Stimulated activated naive CD8-positive, alpha-beta T cell treated with anti-CD3 and anti-CD28 coated beads, Interleukin-15, amount 100 ng/mL, for 72 hours (primary cell): ENCODE data around the gene CMSS1.
"Not testable (repeated sequence)": the region's sequence is repeated elsewhere in the genome, so short reads cannot be mapped to it uniquely, and the experiment has no call there.

Experiments
- ATAC-seq: fragments of 150-1000 bp; cut with Tn5 transposase; 2 replicates; pipeline ENCODE4 v1.10.0; 2021; ENCODE audit warnings: mild to moderate bottlenecking, moderate library complexity
- DNase-seq, 2 donors: peaks; one replicate each; pipeline ENCODE4 v3.0.0; 2021 to 2022
- H3K27ac Mint-ChIP-seq, 2 donors: one replicate each; pipeline ENCODE4 v1.8.0; 2022; ENCODE audit warnings: mild to moderate bottlenecking in 2 of 2, mixed read lengths in 2 of 2, moderate library complexity in 2 of 2
- H3K27me3 Mint-ChIP-seq: one replicate; pipeline ENCODE4 v1.8.0; 2022; ENCODE audit warnings: mixed read lengths
- H3K4me1 Mint-ChIP-seq: one replicate; pipeline ENCODE4 v1.8.0; 2022; ENCODE audit warnings: mild to moderate bottlenecking, mixed read lengths
- H3K4me3 Mint-ChIP-seq, 2 donors: one replicate each; pipeline ENCODE4 v1.8.0; 2022; ENCODE audit warnings: mild to moderate bottlenecking in 2 of 2, mixed read lengths in 2 of 2, moderate library complexity in 1 of 2
- H3K9me3 Mint-ChIP-seq, 2 donors: one replicate each; pipeline ENCODE4 v1.8.0; 2022; ENCODE audit warnings: mixed read lengths in 2 of 2

Gene CMSS1

GRCh38 chr3:100044369-100044768 is 226.7 kb downstream of the CMSS1 start:
- peaks cover 29% of the 10 kb centered on the region for H3K4me1 Mint-ChIP-seq
- no peaks in the 10 kb centered on the region for H3K27me3 Mint-ChIP-seq
- no peak overlapping the region for H3K4me3 Mint-ChIP-seq
- no peak overlapping the region for H3K27ac Mint-ChIP-seq
- H3K9me3 Mint-ChIP-seq, result no peaks in the 10 kb centered on the region
- ATAC-seq (no peak), DNase-seq (no peak)

GRCh38 chr3:100045696-100046095 is 228.0 kb downstream of the CMSS1 start:
- Mint-ChIP-seq H3K4me1 (peaks cover 29% of the 10 kb centered on the region), H3K4me3 (no peak overlapping the region), H3K27ac (no peak overlapping the region), H3K27me3 (no peaks in the 10 kb centered on the region), H3K9me3 (no peaks in the 10 kb centered on the region)
- ATAC-seq, result no peak
- DNase-seq, result no peak

DNA sequence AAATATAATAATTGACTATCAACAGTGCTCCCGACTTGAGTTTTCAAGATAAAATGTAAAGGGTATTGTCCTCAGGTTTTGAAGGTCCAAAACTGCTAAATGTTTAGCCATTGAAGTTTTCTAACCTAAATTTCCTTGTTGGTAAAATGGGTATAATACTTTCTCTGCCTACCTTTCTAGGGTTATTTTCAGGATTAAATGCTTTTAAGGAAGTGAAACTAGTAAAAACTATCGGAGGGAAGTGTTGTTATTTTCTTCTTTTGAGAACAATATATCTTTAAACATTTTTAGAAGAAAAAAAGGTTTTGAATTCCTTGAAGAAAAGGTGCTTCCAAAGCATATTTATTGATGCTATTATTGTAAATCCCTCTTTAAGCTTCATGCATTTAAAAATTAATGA is 229.3 kb downstream of the CMSS1 start:
- Mint-ChIP-seq H3K9me3 (no peaks in the 10 kb centered on the region), H3K4me1 (peaks cover 20% of the 10 kb centered on the region), H3K4me3 (peak overlapping the region in 1 of 2 donors; percentile 59), H3K27me3 (no peaks in the 10 kb centered on the region), H3K27ac (no peak overlapping the region)
- DNase-seq (no peak), ATAC-seq (no peak)

DNA sequence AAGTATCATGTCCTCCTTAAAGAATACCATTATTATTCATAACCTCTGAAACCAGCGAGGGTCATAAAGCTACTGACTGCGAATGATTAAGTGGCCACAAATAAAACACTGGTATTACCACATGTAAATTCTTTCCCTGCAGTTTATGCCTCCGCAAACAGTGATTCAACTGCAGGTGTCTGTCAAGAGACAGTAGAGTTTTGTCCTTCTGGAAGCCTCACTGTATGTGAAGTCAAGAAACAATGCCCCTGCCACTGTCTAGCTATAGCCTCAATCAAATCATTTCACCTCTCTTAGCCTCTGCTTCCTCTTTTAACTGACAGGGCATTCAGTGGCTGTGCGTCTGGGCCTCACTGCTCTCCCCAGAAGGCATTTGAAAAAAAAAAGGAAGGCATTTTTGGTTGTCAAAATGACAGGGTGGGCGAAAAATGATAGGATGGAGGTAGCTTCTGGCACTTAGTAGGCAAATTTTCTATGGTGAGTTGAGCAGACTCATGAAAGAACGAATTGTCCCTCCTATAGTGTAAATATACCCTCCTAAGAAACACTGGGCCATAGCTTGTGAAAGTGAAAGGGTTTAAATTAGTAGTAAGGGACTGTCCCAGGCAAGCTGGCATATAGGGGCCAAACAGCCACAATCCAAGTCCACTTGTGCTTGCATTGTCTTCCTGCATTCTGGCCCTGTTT is 229.9 kb downstream of the CMSS1 start:
- Mint-ChIP-seq H3K4me3 (peak overlapping the region; percentile 39 to 59), H3K4me1 (peaks cover 20% of the 10 kb centered on the region), H3K27me3 (no peaks in the 10 kb centered on the region), H3K27ac (peak overlapping the region; percentile 31 to 85), H3K9me3 (no peaks in the 10 kb centered on the region)
- ATAC-seq, result peak; percentile 96
- peak; percentile 10 to 37 for DNase-seq

- no peak for DNase-seq
- no peak overlapping the region for H3K27ac Mint-ChIP-seq
- H3K27me3 Mint-ChIP-seq, result no peaks in the 10 kb centered on the region
- H3K4me3 Mint-ChIP-seq, result peak overlapping the region in 1 of 2 donors; percentile 11
- H3K9me3 Mint-ChIP-seq, result no peaks in the 10 kb centered on the region
- peaks cover 20% of the 10 kb centered on the region for H3K4me1 Mint-ChIP-seq
- ATAC-seq, result no peak
These were observed 230.6 kb downstream of the CMSS1 start for GRCh38 chr3:100048248-100048647.

GRCh38 chr3:100051513-100051912 is 233.9 kb downstream of the CMSS1 start:
- not testable (repeated sequence) for H3K4me3 Mint-ChIP-seq, DNase-seq, ATAC-seq, H3K27ac Mint-ChIP-seq, H3K27me3 Mint-ChIP-seq, H3K9me3 Mint-ChIP-seq
- peaks cover 16% of the 10 kb centered on the region for H3K4me1 Mint-ChIP-seq

GRCh38 chr3:100053951-100054620 is 236.4 kb downstream of the CMSS1 start:
- Mint-ChIP-seq H3K4me1 (no peaks in the 10 kb centered on the region), H3K27me3 (no peaks in the 10 kb centered on the region), H3K4me3 (no peak overlapping the region), H3K27ac (no peak overlapping the region), H3K9me3 (no peaks in the 10 kb centered on the region)
- ATAC-seq (no peak), DNase-seq (no peak)

DNA sequence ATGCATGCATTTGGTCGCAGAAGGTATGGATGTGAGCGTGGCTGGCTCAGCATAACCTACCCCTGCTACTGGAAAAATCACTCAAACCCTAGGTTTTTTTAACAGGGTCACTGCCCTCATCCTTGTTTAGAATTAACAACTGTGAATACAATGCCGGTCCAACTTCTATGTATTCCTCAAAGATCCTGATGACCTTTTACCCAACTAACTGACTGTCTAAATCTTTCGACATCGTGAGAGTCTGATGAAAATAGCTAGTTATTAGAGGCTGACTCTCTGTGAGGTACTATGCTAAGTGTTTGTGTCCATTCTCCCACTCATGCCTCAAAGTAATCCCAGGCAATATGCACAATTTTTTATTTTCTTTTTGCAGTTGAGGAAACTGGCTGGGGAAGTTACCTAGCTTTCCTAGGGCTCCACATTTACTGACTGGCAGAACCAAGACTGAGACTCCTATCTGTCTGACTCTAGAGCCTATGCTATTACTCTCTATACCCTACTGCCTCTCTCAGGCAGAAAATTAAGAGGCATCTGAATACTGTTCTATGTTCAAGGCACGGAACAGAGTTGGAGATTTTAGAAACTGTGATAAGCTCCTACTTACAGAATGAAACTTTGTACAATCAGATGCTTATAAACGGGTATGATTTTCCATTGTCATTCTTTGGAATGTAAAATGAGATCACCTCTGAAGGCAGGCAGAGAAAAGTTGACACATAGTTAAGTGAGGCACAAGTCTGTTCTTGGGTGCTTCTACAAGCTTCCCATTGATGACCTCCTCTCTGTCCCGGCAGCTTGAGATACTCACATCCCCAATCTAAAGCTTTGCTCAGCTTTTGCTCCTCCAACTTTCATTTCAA is 240.3 kb downstream of the CMSS1 start:
- no peak for ATAC-seq
- H3K27ac Mint-ChIP-seq, result no peak overlapping the region

GRCh38 chr3:100059472-100059871 is 241.8 kb downstream of the CMSS1 start:
- no peak overlapping the region for H3K27ac Mint-ChIP-seq
- H3K4me3 Mint-ChIP-seq, result no peak overlapping the region
- no peaks in the 10 kb centered on the region for H3K9me3 Mint-ChIP-seq
- H3K27me3 Mint-ChIP-seq, result no peaks in the 10 kb centered on the region
- no peak for ATAC-seq
- no peak for DNase-seq
- H3K4me1 Mint-ChIP-seq, result peaks cover 5% of the 10 kb centered on the region

More for the DNA sequence above, 240.3 kb downstream of the CMSS1 start:
- Mint-ChIP-seq H3K27me3 (no peaks in the 10 kb centered on the region), H3K4me1 (peaks cover 5% of the 10 kb centered on the region), H3K9me3 (no peaks in the 10 kb centered on the region), H3K4me3 (no peak overlapping the region)
- no peak for DNase-seq

- no peak for DNase-seq
- Mint-ChIP-seq H3K27ac (peak overlapping the region in 1 of 2 donors; percentile 90), H3K9me3 (no peaks in the 10 kb centered on the region), H3K4me3 (no peak overlapping the region), H3K4me1 (peaks cover 5% of the 10 kb centered on the region), H3K27me3 (no peaks in the 10 kb centered on the region)
- ATAC-seq, result peak; percentile 60
These were observed 243.2 kb downstream of the CMSS1 start for GRCh38 chr3:100060685-100061484.

DNA sequence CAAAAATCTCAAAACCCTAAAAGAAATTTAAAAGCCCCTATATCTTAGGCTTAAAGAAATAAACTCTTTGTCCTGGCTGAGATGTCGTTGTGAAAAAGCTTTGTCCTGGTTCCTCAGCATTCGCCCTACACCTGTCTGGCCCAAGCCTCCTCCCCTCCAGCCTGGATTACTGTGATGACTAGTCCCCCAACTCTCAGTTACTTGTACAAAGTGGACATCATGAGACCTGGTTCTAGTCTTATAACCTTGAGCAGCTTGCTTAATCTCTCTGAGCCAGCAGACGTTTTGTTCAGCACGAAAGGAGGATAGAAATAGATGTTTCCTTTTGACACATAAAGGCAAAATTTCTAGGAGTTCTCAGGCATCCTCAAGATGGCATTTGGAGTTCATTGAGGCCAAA is 245.0 kb downstream of the CMSS1 start:
- H3K4me3 Mint-ChIP-seq, result no peak overlapping the region
- no peak for DNase-seq
- H3K9me3 Mint-ChIP-seq, result no peaks in the 10 kb centered on the region
- peaks cover 5% of the 10 kb centered on the region for H3K4me1 Mint-ChIP-seq
- H3K27me3 Mint-ChIP-seq, result no peaks in the 10 kb centered on the region
- no peak overlapping the region for H3K27ac Mint-ChIP-seq
- ATAC-seq, result no peak

GRCh38 chr3:100063929-100064461 is 246.3 kb downstream of the CMSS1 start:
- Mint-ChIP-seq H3K27me3 (no peaks in the 10 kb centered on the region), H3K27ac (peak overlapping the region; percentile 15 to 16), H3K9me3 (no peaks in the 10 kb centered on the region), H3K4me3 (no peak overlapping the region), H3K4me1 (peaks cover 9% of the 10 kb centered on the region)
- ATAC-seq (no peak), DNase-seq (no peak)

GRCh38 chr3:100067589-100067988 is 249.9 kb downstream of the CMSS1 start:
- ATAC-seq (no peak), DNase-seq (no peak)
- Mint-ChIP-seq H3K27ac (no peak overlapping the region), H3K4me1 (peaks cover 40% of the 10 kb centered on the region), H3K9me3 (peaks cover 0 to 7% of the 10 kb centered on the region in 2 donors), H3K27me3 (no peaks in the 10 kb centered on the region), H3K4me3 (no peak overlapping the region)

- H3K27me3 Mint-ChIP-seq, result no peaks in the 10 kb centered on the region
- H3K4me3 Mint-ChIP-seq, result peak overlapping the region in 1 of 2 donors; percentile 45
- ATAC-seq, result peak; percentile 90
- peaks cover 52% of the 10 kb centered on the region for H3K4me1 Mint-ChIP-seq
- peaks cover 0 to 7% of the 10 kb centered on the region in 2 donors for H3K9me3 Mint-ChIP-seq
- peak overlapping the region in 1 of 2 donors; percentile 54 for H3K27ac Mint-ChIP-seq
- DNase-seq, result peak; percentile 78 to 84
These were observed 251.2 kb downstream of the CMSS1 start for GRCh38 chr3:100068826-100069225.

GRCh38 chr3:100069472-100069871 is 251.8 kb downstream of the CMSS1 start:
- H3K9me3 Mint-ChIP-seq, result peaks cover 0 to 7% of the 10 kb centered on the region in 2 donors
- peak overlapping the region in 1 of 2 donors; percentile 45 for H3K4me3 Mint-ChIP-seq

More at GRCh38 chr3:100069472-100069871, 251.8 kb downstream of the CMSS1 start:
- Mint-ChIP-seq H3K27ac (no peak overlapping the region), H3K4me1 (peaks cover 57% of the 10 kb centered on the region), H3K27me3 (no peaks in the 10 kb centered on the region)
- no peak for DNase-seq
- ATAC-seq, result no peak
